ENCODE data around the gene ZFP91. TPM values are rescaled to one million over a fixed set of nuclear protein-coding genes. Genes with fewer than 3 reads are reported as not detected.

ZFP91 gene
- total and polyA plus RNA-seq, 2 experiments from 2014 or later: 12.3 to 22.6 TPM

- no peak overlapping the region for H3K4me3 ChIP-seq
- no peak overlapping the region for H3K27ac ChIP-seq
- no peaks in the 10 kb centered on the region for H3K9me3 ChIP-seq (ENCODE audit: low read depth)
- peaks cover 17% of the 10 kb centered on the region for H3K4me1 ChIP-seq (ENCODE audit: low read depth)
- no peaks in the 10 kb centered on the region for H3K36me3 ChIP-seq
- peak; percentile 73 to 88 for DNase-seq (ENCODE audit: low read depth in 1 of 2, low spot score in 1 of 2)
- H3K27me3 ChIP-seq: no peaks in the 10 kb centered on the region
- TF ChIP-seq CTCF (IDR thresholded peaks at IDR 0.05; ENCODE audit: low read depth, low read length): no peak
Observed at GRCh38 chr11:58573451-58574104, 5.3 kb upstream of the ZFP91 start.

- no peak for TF ChIP-seq CTCF (IDR thresholded peaks at IDR 0.05; ENCODE audit: low read depth, low read length)
- Histone ChIP-seq H3K27ac (no peak overlapping the region), H3K9me3 (ENCODE audit: low read depth) (no peaks in the 10 kb centered on the region), H3K36me3 (no peaks in the 10 kb centered on the region), H3K27me3 (no peaks in the 10 kb centered on the region), H3K4me1 (ENCODE audit: low read depth) (peaks cover 17% of the 10 kb centered on the region), H3K4me3 (no peak overlapping the region)
- DNase-seq (ENCODE audit: low read depth in 1 of 2, low spot score in 1 of 2): peak in 1 of 2 donors; percentile 34
Observed at GRCh38 chr11:58574881-58575280, 4.0 kb upstream of the ZFP91 start.

DNA sequence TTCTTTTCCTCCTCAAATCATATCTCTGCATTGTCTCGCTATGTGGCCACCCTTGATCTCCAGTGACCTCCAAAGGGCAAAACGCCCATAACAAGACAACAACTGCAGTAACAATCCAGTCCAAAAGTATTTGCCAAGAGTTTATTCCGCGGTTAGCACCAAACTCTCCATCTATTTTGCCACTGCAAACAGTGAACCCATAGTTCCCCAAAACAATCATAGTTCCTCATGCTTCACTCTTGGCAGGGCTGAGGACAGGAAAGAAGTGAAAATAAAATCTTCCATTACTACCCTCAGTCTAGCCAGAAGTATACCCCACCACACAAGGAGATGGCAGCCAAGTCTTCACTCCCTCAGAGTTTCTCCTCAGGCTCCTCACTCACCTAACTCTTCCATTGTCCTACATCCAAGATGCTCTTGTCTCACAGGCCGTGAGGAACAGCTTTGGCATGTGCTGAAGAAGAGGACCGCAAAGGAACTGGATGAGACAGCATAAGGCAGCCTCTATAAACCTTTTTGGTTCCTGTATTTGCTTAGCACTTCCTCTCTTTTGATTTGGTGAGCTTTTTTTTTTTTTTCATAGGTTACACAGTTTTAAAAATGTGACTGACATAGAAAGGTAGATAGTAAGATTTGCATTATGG lies 3.4 kb upstream of the ZFP91 start, which contains the start of gene LPXN:
Gene LPXN, minus strand, starts transcription at position 480 of the 644 bp plus-strand sequence. Its CDS starts 84 bp downstream, at position 396.
- Histone ChIP-seq H3K27ac (no peak within 1 kb of the TSS), H3K9me3 (ENCODE audit: low read depth) (no peaks in the 10 kb centered on the region), H3K36me3 (no peaks in the 10 kb centered on the region), H3K4me1 (ENCODE audit: low read depth) (peaks cover 17% of the 10 kb centered on the region), H3K4me3 (no peak within 1 kb of the TSS), H3K27me3 (no peaks in the 10 kb centered on the region)
- no peak for TF ChIP-seq CTCF (IDR thresholded peaks at IDR 0.05; ENCODE audit: low read depth, low read length)
- peak in 1 of 2 donors; percentile 16 for DNase-seq (ENCODE audit: low read depth in 1 of 2, low spot score in 1 of 2)

- H3K9me3 ChIP-seq (ENCODE audit: low read depth): no peaks in the 10 kb centered on the region
- TF ChIP-seq CTCF (IDR thresholded peaks at IDR 0.05; ENCODE audit: low read depth, low read length): peak; percentile 52
- DNase-seq (ENCODE audit: low read depth in 1 of 2, low spot score in 1 of 2): peak in 1 of 2 donors; percentile 54
Observed at GRCh38 chr11:58576887-58577471, 1.9 kb upstream of the ZFP91 start.

GRCh38 chr11:58577555-58578135 lies 1.2 kb upstream of the ZFP91 start:
- H3K27ac ChIP-seq: peak overlapping the region; percentile 100
- peak overlapping the region; percentile 78 for H3K4me3 ChIP-seq
- no peaks in the 10 kb centered on the region for H3K36me3 ChIP-seq
- TF ChIP-seq CTCF (IDR thresholded peaks at IDR 0.05; ENCODE audit: low read depth, low read length): no peak
- peaks cover 17% of the 10 kb centered on the region for H3K4me1 ChIP-seq (ENCODE audit: low read depth)
- H3K27me3 ChIP-seq: no peaks in the 10 kb centered on the region
- peak; percentile 58 to 81 for DNase-seq (ENCODE audit: low read depth in 1 of 2, low spot score in 1 of 2)
- no peaks in the 10 kb centered on the region for H3K9me3 ChIP-seq (ENCODE audit: low read depth)

More at GRCh38 chr11:58576887-58577471, 1.9 kb upstream of the ZFP91 start:
- no peaks in the 10 kb centered on the region for H3K27me3 ChIP-seq
- peaks cover 17% of the 10 kb centered on the region for H3K4me1 ChIP-seq (ENCODE audit: low read depth)
- H3K36me3 ChIP-seq: no peaks in the 10 kb centered on the region
- H3K4me3 ChIP-seq: peak overlapping the region; percentile 78
- peak overlapping the region; percentile 100 for H3K27ac ChIP-seq
